GM12878 (cell line): Measurements from ENCODE around the gene GPT2. TPM values are rescaled to one million over a fixed set of nuclear protein-coding genes. Genes with fewer than 3 reads are reported as not detected.

Experiments
- ATAC-seq: fragments of 200-7000 bp; cut with Tn5 transposase; 3 replicates; pipeline ENCODE4 v1.9.1; 2020; ENCODE audit warnings: mild to moderate bottlenecking, moderate library complexity
- BruUV-seq: library from RNA; stranded (reverse); fragments of 400-500 nt; replicated peaks from 2 replicates; lab custom pipeline; 2021; lab: Mats Ljungman, UMichigan
- CTCF ChIA-PET: fragments of 300-600 bp; sonication (Branson Sonifier 250); formaldehyde crosslinking; extraction: SDS; loops from one replicate; lab custom pipeline; 2021; ENCODE audit warnings: inconsistent platforms; lab: Yijun Ruan, JAX
- POLR2A ChIA-PET: fragments of 350-600 bp; formaldehyde crosslinking; extraction: SDS; loops from one replicate; lab custom pipeline; 2021; ENCODE audit warnings: inconsistent platforms; lab: Charles Lee
- RAD21 ChIA-PET: fragments of 300-600 bp; sonication (Branson Sonifier 250); formaldehyde crosslinking; loops from one replicate; lab custom pipeline; 2023; ENCODE audit warnings: antibody characterized with exemption; ENCODE audit not compliant: unreplicated experiment; lab: Charles Lee
- SMC1A ChIA-PET: fragments of 300-600 bp; sonication (Branson Sonifier 250); formaldehyde crosslinking; loops from one replicate; lab custom pipeline; 2023; ENCODE audit not compliant: unreplicated experiment, uncharacterized antibody; lab: Charles Lee
- DNase-seq: peaks from one replicate; pipeline ENCODE4 v3.0.0-alpha.2; 2011; ENCODE audit warnings: low read depth, low spot score
- FAIRE-seq: peaks from 3 replicates; lab custom pipeline; 2011; peaks lifted over from hg19 to GRCh38; lab: Jason Lieb, UNC
- H2AFZ ChIP-seq: 2 replicates; pipeline ENCODE4 v1.6.0; 2011; ENCODE audit warnings: low read depth, low read length, control low read depth; ENCODE audit not compliant: control insufficient read depth
- H3K27ac ChIP-seq: 2 replicates; pipeline ENCODE4 v1.5.1; 2011; ENCODE audit warnings: control low read depth; ENCODE audit not compliant: control insufficient read depth, insufficient read depth
- H3K27me3 ChIP-seq, 2 experiments: replicated peaks in 1 of 2; 2 replicates each; pipeline versions ENCODE4 v1.6.0 to v1.6.1; 2011; ENCODE audit warnings: low read length in 1 of 2; ENCODE audit not compliant: control insufficient read depth in 2 of 2, insufficient read depth in 2 of 2
- H3K36me3 ChIP-seq, 2 experiments: 2 replicates each; pipeline ENCODE4 v1.5.1; 2011; ENCODE audit warnings: low read length in 1 of 2; ENCODE audit not compliant: control insufficient read depth in 2 of 2, insufficient read depth in 2 of 2
- H3K4me1 ChIP-seq: 2 replicates; pipeline ENCODE4 v1.6.1; 2011; ENCODE audit warnings: mild to moderate bottlenecking, low read length, moderate library complexity, mixed read lengths; ENCODE audit not compliant: control insufficient read depth, insufficient read depth
- H3K4me2 ChIP-seq: 2 replicates; pipeline ENCODE4 v1.6.0; 2011; ENCODE audit warnings: control low read depth; ENCODE audit not compliant: control insufficient read depth, insufficient read depth
- H3K4me3 ChIP-seq: fragments of 200-600 bp; sonication (generic); 2 replicates; pipeline ENCODE4 v1.5.1; 2016
- H3K79me2 ChIP-seq: 2 replicates; pipeline ENCODE4 v1.6.0; 2011; ENCODE audit warnings: low read length; ENCODE audit not compliant: control insufficient read depth, insufficient read depth
- H3K9ac ChIP-seq: 2 replicates; pipeline ENCODE4 v1.8.0; 2011; ENCODE audit warnings: low read length, control low read depth, mixed read lengths; ENCODE audit not compliant: control insufficient read depth, insufficient read depth
- H3K9me3 ChIP-seq: replicated peaks from 3 replicates; pipeline ENCODE4 v1.5.1; 2011; ENCODE audit warnings: mild to moderate bottlenecking, low read length; ENCODE audit not compliant: control insufficient read depth, insufficient read depth
- H4K20me1 ChIP-seq: 2 replicates; pipeline ENCODE4 v1.6.0; 2011; ENCODE audit not compliant: control insufficient read depth, insufficient read depth
- KAT2A ChIP-seq: conservative IDR thresholded peaks from 2 replicates; pipeline ENCODE4 v1.6.1; 2011; ENCODE audit warnings: low read depth, low read length; ENCODE audit not compliant: control insufficient read depth
- POLR2AphosphoS2 ChIP-seq: IDR thresholded peaks from 2 replicates; pipeline ENCODE4 v1.6.1; 2011; ENCODE audit warnings: low read depth, mild to moderate bottlenecking, low read length, improper control_type of control experiment, moderate library complexity
- PRDM15 ChIP-seq: fragments of 450-650 bp; formaldehyde crosslinking; IDR thresholded peaks from 2 replicates; pipeline ENCODE4 v1.4.0; 2020; ENCODE audit warnings: mild to moderate bottlenecking, moderate library complexity
- RUNX3 ChIP-seq: IDR thresholded peaks from 2 replicates; pipeline ENCODE4 v1.6.1; 2012; ENCODE audit warnings: low read length, inconsistent platforms
- WGBS: methylation state at CpG from one replicate; pipeline ENCODE4 v1.1.6; 2016; ENCODE audit warnings: low lambda C conversion rate; ENCODE audit not compliant: insufficient replicate concordance, insufficient coverage; ENCODE audit errors: missing lambda C conversion rate; 5-methylcytosine and 5-hydroxymethylcytosine counted together
- in situ Hi-C: fragments of 300-500 bp; cut with MboI; formaldehyde crosslinking; loops from 9 replicates; pipeline ENCODE4 v1.14.3; 2018; ENCODE audit warnings: mixed read lengths
- intact Hi-C: fragments of 100-400 bp; cut with micrococcal nuclease; formaldehyde crosslinking; loops from one replicate; pipeline ENCODE4 v1.14.2; 2022; ENCODE audit not compliant: unreplicated experiment
- polyA plus RNA-seq, 11 experiments: library from polyadenylated mRNA; depleted of rRNA in 4 of 11; unstranded in 6 of 11; stranded (reverse) in 5 of 11; fragments of >200 nt; fragmentation: Nextera tagmentation in 4 of 11; fragmentation: Illumina TruSeq in 1 of 11; extraction: Ambion mirVana in 4 of 11; extraction: Trizol in 1 of 11; gene quantifications; 1 replicate in 1 of 11; 2 replicates in 10 of 11; pipeline versions ENCODE4 v1.2.1 to v1.2.3, GENCODE V29; 2011 to 2016; ENCODE audit warnings: inconsistent platforms in 2 of 11, missing spikeins in 2 of 11, low read depth in 1 of 11
- total RNA-seq, 4 experiments: library from RNA; depleted of rRNA in 3 of 4; stranded (reverse); fragments of >200 nt in 3 of 4; fragmentation: Illumina TruSeq in 1 of 4; extraction: Trizol in 1 of 4; gene quantifications; 2 replicates each; pipeline versions ENCODE4 v1.2.1 to v1.2.3, GENCODE V29; 2013 to 2021

The GPT2 gene
- total and polyA plus RNA-seq, 10 of the 15 experiments (the other 5 are each of a cell fraction or from before 2014, with no cell fraction given): 0.45 to 9.9 (median 4.3) TPM

DNA sequence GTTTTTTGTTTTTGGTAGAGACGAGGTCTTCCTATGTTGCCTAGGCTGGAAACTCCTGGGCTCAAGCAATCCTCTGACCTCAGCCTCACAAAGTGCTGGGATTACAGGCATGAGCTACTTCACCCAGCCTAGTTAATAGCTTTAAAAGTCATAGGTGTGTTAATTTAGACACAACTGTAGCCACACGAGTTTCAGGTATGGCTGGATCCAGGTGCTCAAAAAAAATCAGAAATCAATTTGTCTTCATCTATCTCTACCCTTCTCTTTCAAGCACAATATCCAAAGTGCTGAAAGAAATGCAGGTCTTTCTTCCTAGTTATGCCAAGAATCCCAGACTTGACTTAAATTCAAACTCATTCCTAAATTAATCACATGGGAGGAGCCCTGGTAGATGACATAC, 29.3 kb upstream of the GPT2 start:
- H2AFZ ChIP-seq: no peak overlapping the region
- SMC1A ChIA-PET: interaction anchor here (0.7 to 4.0 kb wide), 17 partner anchors 8 to 181 kb away, joined by 3 to 70 read pairs (median 6); no protein-coding TSS in a partner anchor
- no peaks in the 10 kb centered on the region for H3K27me3 ChIP-seq
- no peaks in the 10 kb centered on the region for H3K36me3 ChIP-seq
- in situ Hi-C loops (loop anchor here (5.0 to 10.0 kb wide), 2 partner anchors 67 to 1310 kb away; no protein-coding TSS in a partner anchor), intact Hi-C loops (loop anchor here (1.0 to 5.0 kb wide), 5 partner anchors 54 to 1312 kb away; no protein-coding TSS in a partner anchor)
- TF ChIP-seq POLR2AphosphoS2 (no peak), KAT2A (no peak), RUNX3 (no peak), PRDM15 (no peak)
- RAD21 ChIA-PET: interaction anchor here (0.7 to 5.4 kb wide), 17 partner anchors 9 to 287 kb away, joined by 3 to 77 read pairs (median 5); no protein-coding TSS in a partner anchor
- ATAC-seq (no peak), FAIRE-seq (no peak), DNase-seq (no peak)
- H3K4me1 ChIP-seq: peaks cover 4% of the 10 kb centered on the region
- CTCF ChIA-PET: interaction anchor here (0.8 to 5.5 kb wide), 30 partner anchors 10 to 1321 kb away, joined by 3 to 217 read pairs (median 6); no protein-coding TSS in a partner anchor
- no peak overlapping the region for H3K4me2 ChIP-seq
- no peaks in the 10 kb centered on the region for H3K79me2 ChIP-seq
- H3K27ac ChIP-seq: no peak overlapping the region
- WGBS: 25% methylated on average over 2 of the region's 2 CpGs
- no TSS peak for BruUV-seq
- no peaks in the 10 kb centered on the region for H3K9me3 ChIP-seq
- POLR2A ChIA-PET: interaction anchor here (0.6 kb wide), 1 partner anchor 179 kb away, joined by 6 read pairs; no protein-coding TSS in a partner anchor
- H3K4me3 ChIP-seq: no peak overlapping the region
- H4K20me1 ChIP-seq: no peaks in the 10 kb centered on the region
- no peak overlapping the region for H3K9ac ChIP-seq
